ENCODE measurements around the gene ARL6IP1.

DNA sequence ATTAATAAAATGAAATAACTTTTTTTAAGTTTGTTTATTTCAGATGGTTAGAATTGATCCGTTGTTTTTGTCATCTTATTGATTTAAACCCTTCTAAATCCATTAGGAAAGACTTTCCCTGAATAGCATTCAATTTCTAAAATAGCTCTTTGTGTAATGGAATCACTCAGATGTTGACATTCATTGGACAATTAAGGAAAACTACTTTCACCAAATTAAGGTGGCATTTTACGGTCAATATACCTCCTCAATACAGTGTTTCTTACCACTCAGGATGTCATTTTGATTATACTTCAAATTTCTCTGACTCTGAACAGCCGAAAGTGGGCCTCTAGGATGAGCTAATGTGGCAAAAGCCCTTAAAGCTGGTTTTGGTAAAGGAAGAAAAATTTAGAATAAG, 1.8 kb downstream of the ARL6IP1 start:
- TF ChIP-seq POLR2AphosphoS5 (IDR thresholded peaks at IDR 0.05) (no peak), EP300 (IDR thresholded peaks at IDR 0.05) (no peak)
- TF ChIP-seq, protein P1, sequence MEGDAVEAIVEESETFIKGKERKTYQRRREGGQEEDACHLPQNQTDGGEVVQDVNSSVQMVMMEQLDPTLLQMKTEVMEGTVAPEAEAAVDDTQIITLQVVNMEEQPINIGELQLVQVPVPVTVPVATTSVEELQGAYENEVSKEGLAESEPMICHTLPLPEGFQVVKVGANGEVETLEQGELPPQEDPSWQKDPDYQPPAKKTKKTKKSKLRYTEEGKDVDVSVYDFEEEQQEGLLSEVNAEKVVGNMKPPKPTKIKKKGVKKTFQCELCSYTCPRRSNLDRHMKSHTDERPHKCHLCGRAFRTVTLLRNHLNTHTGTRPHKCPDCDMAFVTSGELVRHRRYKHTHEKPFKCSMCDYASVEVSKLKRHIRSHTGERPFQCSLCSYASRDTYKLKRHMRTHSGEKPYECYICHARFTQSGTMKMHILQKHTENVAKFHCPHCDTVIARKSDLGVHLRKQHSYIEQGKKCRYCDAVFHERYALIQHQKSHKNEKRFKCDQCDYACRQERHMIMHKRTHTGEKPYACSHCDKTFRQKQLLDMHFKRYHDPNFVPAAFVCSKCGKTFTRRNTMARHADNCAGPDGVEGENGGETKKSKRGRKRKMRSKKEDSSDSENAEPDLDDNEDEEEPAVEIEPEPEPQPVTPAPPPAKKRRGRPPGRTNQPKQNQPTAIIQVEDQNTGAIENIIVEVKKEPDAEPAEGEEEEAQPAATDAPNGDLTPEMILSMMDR (IDR thresholded peaks at IDR 0.05), result no peak
